Heart left ventricle (tissue), 13 donors: Measurements from ENCODE around the gene SLC17A8.

Source experiments
- POLR2A ChIP-seq, 2 donors: fragments of 450-650 bp; IDR thresholded peaks; one replicate each; pipeline ENCODE4 v1.6.1; 2017; ENCODE audit warnings: antibody characterized with exemption in 2 of 2, mild to moderate bottlenecking in 2 of 2, moderate library complexity in 2 of 2
- TF ChIP-seq, protein P1 (sequence below), 12 donors: fragments of 200-600 bp; sonication (generic) in 4 of 12; IDR thresholded peaks; one replicate each; pipeline versions ENCODE4 v1.5.0 to v1.8.0; 2018 to 2022; ENCODE audit warnings: antibody characterized with exemption in 12 of 12, mild to moderate bottlenecking in 5 of 12
- donor health status: ischemic (EF 13 %, LVEDD 7.1; RV severe dilation, severe dysfunction).
- donor health status: DM: no; HTN: yes; CAD: no.
- donor health status: DM: no; HTN: no; CAD: no.
- donor health status: ischemic (EF 25% LVEDD 6.9; RV normal size, moderate dysfunction).
- donor health status: ischemic (EF 25% LVEDD 5.7; RV mildly dilated, moderate dysfunction).
- donor health status: ischemic (EF 35%, LVEDD 5.7; RV mildly dilated, moderate dysfunction).
- donor health status: nonischemic (EF 11% LVEDD 7.7; RV severe dilation, severe dysfunction).
- donor health status: DM: yes; HTN: yes; CAD: no.
- donor health status: PGD.
- donor health status: ischemic (EF 29% LVEDD 5.4; RV normal size, mild dysfunction).
- donor health status: nonischemic (EF 23%, LVEDD 6.1; RV moderate dilation, normal function).

DNA sequence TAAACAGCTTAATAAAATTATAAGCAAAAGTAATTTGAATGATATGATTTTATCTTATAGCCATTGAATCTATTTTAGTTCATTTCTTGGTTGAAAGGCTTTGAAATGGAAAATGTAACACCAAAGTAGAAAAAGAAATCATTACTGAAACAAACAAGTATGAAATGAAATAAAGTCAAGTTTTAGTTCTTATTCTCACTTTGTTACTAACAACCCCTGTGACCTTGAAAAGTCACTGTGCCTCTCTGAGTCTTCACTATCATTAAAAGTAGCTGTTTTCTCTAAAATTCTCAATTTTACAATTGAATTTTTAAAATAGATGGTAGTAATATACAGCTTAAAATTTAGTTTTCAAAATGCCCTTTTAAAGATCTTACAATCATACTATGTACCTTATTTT, 32.4 kb upstream of the SLC17A8 start:
- TF ChIP-seq, protein P1, sequence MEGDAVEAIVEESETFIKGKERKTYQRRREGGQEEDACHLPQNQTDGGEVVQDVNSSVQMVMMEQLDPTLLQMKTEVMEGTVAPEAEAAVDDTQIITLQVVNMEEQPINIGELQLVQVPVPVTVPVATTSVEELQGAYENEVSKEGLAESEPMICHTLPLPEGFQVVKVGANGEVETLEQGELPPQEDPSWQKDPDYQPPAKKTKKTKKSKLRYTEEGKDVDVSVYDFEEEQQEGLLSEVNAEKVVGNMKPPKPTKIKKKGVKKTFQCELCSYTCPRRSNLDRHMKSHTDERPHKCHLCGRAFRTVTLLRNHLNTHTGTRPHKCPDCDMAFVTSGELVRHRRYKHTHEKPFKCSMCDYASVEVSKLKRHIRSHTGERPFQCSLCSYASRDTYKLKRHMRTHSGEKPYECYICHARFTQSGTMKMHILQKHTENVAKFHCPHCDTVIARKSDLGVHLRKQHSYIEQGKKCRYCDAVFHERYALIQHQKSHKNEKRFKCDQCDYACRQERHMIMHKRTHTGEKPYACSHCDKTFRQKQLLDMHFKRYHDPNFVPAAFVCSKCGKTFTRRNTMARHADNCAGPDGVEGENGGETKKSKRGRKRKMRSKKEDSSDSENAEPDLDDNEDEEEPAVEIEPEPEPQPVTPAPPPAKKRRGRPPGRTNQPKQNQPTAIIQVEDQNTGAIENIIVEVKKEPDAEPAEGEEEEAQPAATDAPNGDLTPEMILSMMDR (IDR thresholded peaks at IDR 0.05): no peak
- TF ChIP-seq POLR2A (IDR thresholded peaks at IDR 0.05): no peak
